Activated CD8-positive, alpha-beta memory T cell treated with anti-CD3 and anti-CD28 coated beads, Interleukin-2, amount 50 U/mL, for 48 hours (primary cell): ENCODE measurements around the gene GPRIN1.
A peak's percentile ranks its signal among the peaks of the same experiment; 100 is the strongest.

Source experiments
- DNase-seq: peaks from one replicate; pipeline ENCODE4 v3.0.0-alpha.2; 2020

The GPRIN1 gene

GRCh38 chr5:176609724-176610434, at the start of gene GPRIN1:
Gene GPRIN1 (minus strand): TSS chr5:176610156. CDS start chr5:176599834, 10,322 bp downstream.
- peak; percentile 86 for DNase-seq

- no peak for DNase-seq
These were observed 49.5 kb upstream of the GPRIN1 start for GRCh38 chr5:176659512-176659839.

GRCh38 chr5:176658817-176659511, 49.0 kb upstream of the GPRIN1 start:
- DNase-seq, result no peak

GRCh38 chr5:176658007-176658599, 48.1 kb upstream of the GPRIN1 start:
- DNase-seq, result peak; percentile 84

GRCh38 chr5:176656467-176656990, 46.6 kb upstream of the GPRIN1 start:
- no peak for DNase-seq

GRCh38 chr5:176654856-176655255, 44.9 kb upstream of the GPRIN1 start:
- DNase-seq, result no peak

- peak; percentile 83 for DNase-seq
These were observed 43.7 kb upstream of the GPRIN1 start for GRCh38 chr5:176653401-176654385.

GRCh38 chr5:176652136-176652535, 42.2 kb upstream of the GPRIN1 start:
- no peak for DNase-seq

GRCh38 chr5:176651472-176651980, 41.6 kb upstream of the GPRIN1 start:
- DNase-seq, result no peak

GRCh38 chr5:176650354-176650884, 40.5 kb upstream of the GPRIN1 start:
- no peak for DNase-seq

GRCh38 chr5:176648474-176649194, 38.7 kb upstream of the GPRIN1 start:
- no peak for DNase-seq

GRCh38 chr5:176647843-176648473, 38.0 kb upstream of the GPRIN1 start:
- no peak for DNase-seq

GRCh38 chr5:176647030-176647842, 37.3 kb upstream of the GPRIN1 start, which contains the start of gene TSPAN17:
Gene TSPAN17 (plus strand): TSS chr5:176647484. CDS start chr5:176647616, 132 bp downstream.
- DNase-seq, result peak; percentile 99

GRCh38 chr5:176646707-176647029, 36.7 kb upstream of the GPRIN1 start:
- DNase-seq, result no peak

GRCh38 chr5:176646049-176646706, 36.2 kb upstream of the GPRIN1 start:
- no peak for DNase-seq

- DNase-seq, result no peak
These were observed 35.1 kb upstream of the GPRIN1 start for GRCh38 chr5:176644878-176645670.

GRCh38 chr5:176644294-176644693, 34.3 kb upstream of the GPRIN1 start:
- no peak for DNase-seq

- DNase-seq, result no peak
These were observed 33.7 kb upstream of the GPRIN1 start for GRCh38 chr5:176643491-176644219.
